ENCODE results near the gene FEN1. TPM values are rescaled to one million over a fixed set of nuclear protein-coding genes. Genes with fewer than 3 reads are reported as not detected.

The FEN1 gene
- total RNA-seq, 1 donor from 2014 or later, result 44.6 TPM

- Mint-ChIP-seq H3K27ac (peak overlapping the region; percentile 54), H3K4me1 (ENCODE audit: unreplicated experiment) (peaks cover 26% of the 10 kb centered on the region), H3K9me3 (no peaks in the 10 kb centered on the region), H3K36me3 (no peaks in the 10 kb centered on the region), H3K27me3 (no peaks in the 10 kb centered on the region), H3K4me3 (peak overlapping the region; percentile 61)
- TF ChIP-seq CTCF (conservative IDR thresholded peaks at IDR 0.05), result no peak
- no peak for DNase-seq (ENCODE audit: extremely low spot score, unreplicated experiment)
These were observed 30.5 kb upstream of the FEN1 start for GRCh38 chr11:61762223-61762615.

- no peak for TF ChIP-seq CTCF (conservative IDR thresholded peaks at IDR 0.05)
- Mint-ChIP-seq H3K27ac (peak overlapping the region; percentile 41), H3K4me1 (ENCODE audit: unreplicated experiment) (peaks cover 24% of the 10 kb centered on the region), H3K9me3 (no peaks in the 10 kb centered on the region), H3K36me3 (no peaks in the 10 kb centered on the region), H3K4me3 (peak overlapping the region; percentile 36), H3K27me3 (no peaks in the 10 kb centered on the region)
- no peak for DNase-seq (ENCODE audit: extremely low spot score, unreplicated experiment)
These were observed 29.9 kb upstream of the FEN1 start for GRCh38 chr11:61762798-61763197.

- no peak overlapping the region for H3K27ac Mint-ChIP-seq
- H3K4me3 Mint-ChIP-seq, result no peak overlapping the region
- H3K4me1 Mint-ChIP-seq (ENCODE audit: unreplicated experiment), result peaks cover 30% of the 10 kb centered on the region
- DNase-seq (ENCODE audit: extremely low spot score, unreplicated experiment), result no peak
- H3K27me3 Mint-ChIP-seq, result no peaks in the 10 kb centered on the region
- no peak for TF ChIP-seq CTCF (conservative IDR thresholded peaks at IDR 0.05)
- H3K9me3 Mint-ChIP-seq, result no peaks in the 10 kb centered on the region
- no peaks in the 10 kb centered on the region for H3K36me3 Mint-ChIP-seq
These were observed 28.6 kb upstream of the FEN1 start for GRCh38 chr11:61763930-61764605.

GRCh38 chr11:61764606-61765260 lies 28.0 kb upstream of the FEN1 start:
- no peak overlapping the region for H3K27ac Mint-ChIP-seq

GRCh38 chr11:61765550-61766253 lies 27.0 kb upstream of the FEN1 start:
- Mint-ChIP-seq H3K9me3 (no peaks in the 10 kb centered on the region), H3K4me3 (no peak overlapping the region), H3K4me1 (ENCODE audit: unreplicated experiment) (peaks cover 26% of the 10 kb centered on the region), H3K27ac (peak overlapping the region; percentile 65), H3K36me3 (no peaks in the 10 kb centered on the region), H3K27me3 (no peaks in the 10 kb centered on the region)
- no peak for DNase-seq (ENCODE audit: extremely low spot score, unreplicated experiment)
- no peak for TF ChIP-seq CTCF (conservative IDR thresholded peaks at IDR 0.05)

More at GRCh38 chr11:61764606-61765260, 28.0 kb upstream of the FEN1 start:
- peak; percentile 22 for TF ChIP-seq CTCF (conservative IDR thresholded peaks at IDR 0.05)
- H3K36me3 Mint-ChIP-seq, result no peaks in the 10 kb centered on the region
- no peaks in the 10 kb centered on the region for H3K9me3 Mint-ChIP-seq
- no peak for DNase-seq (ENCODE audit: extremely low spot score, unreplicated experiment)
- H3K27me3 Mint-ChIP-seq, result no peaks in the 10 kb centered on the region
- no peak overlapping the region for H3K4me3 Mint-ChIP-seq
- H3K4me1 Mint-ChIP-seq (ENCODE audit: unreplicated experiment), result peaks cover 25% of the 10 kb centered on the region
